ENCODE results near the gene DIDO1. TPM values are rescaled to one million over a fixed set of nuclear protein-coding genes. Genes with fewer than 3 reads are reported as not detected.
"Not testable (repeated sequence)": the region's sequence is repeated elsewhere in the genome, so short reads cannot be mapped to it uniquely, and the experiment has no call there.

DIDO1 gene
- total and polyA plus RNA-seq, 2 donors (not counting 1 experiment from before 2014, with no cell fraction given) = 57.6 to 124 TPM

- H3K27ac Mint-ChIP-seq = peak overlapping the region; percentile 94
- 83% methylated on average over 1 of the region's 7 CpGs for WGBS (ENCODE audit: insufficient coverage)
- Histone ChIP-seq H3K4me2 (replicated peaks; ENCODE audit: low read depth, low read length, poor library complexity, severe bottlenecking) (peak overlapping the region; percentile 93), H3K9me3 (ENCODE audit: control extremely low read depth in 1 of 3, control insufficient read depth in 2 of 3, insufficient read depth in 1 of 3, low read length in 2 of 3) (no peaks in the 10 kb centered on the region), H3K9ac (ENCODE audit: low read length) (peak overlapping the region; percentile 95), H3K27ac (ENCODE audit: low read length in 2 of 2) (peak overlapping the region in 1 of 2 donors; percentile 92), H2AFZ (ENCODE audit: insufficient read depth, low read depth, low read length, poor library complexity, severe bottlenecking) (no peak overlapping the region), H3K4me1 (ENCODE audit: control insufficient read depth in 2 of 2, insufficient read depth in 2 of 2, low read length in 2 of 2) (peaks cover 74 to 82% of the 10 kb centered on the region in 2 donors), H3K27me3 (replicated peaks in 1 of 4; ENCODE audit: control extremely low read depth in 1 of 4, control insufficient read depth in 3 of 4, insufficient read depth in 4 of 4, low read length in 3 of 4) (no peaks in the 10 kb centered on the region), H3K79me2 (ENCODE audit: control insufficient read depth, insufficient read depth, low read length) (peaks cover 97% of the 10 kb centered on the region), H3K36me3 (replicated peaks in 1 of 2; ENCODE audit: control extremely low read depth in 1 of 2, control insufficient read depth in 1 of 2, extremely low read depth in 1 of 2, insufficient read depth in 2 of 2, low read length in 1 of 2) (no peaks in the 10 kb centered on the region), H4K20me1 (ENCODE audit: control insufficient read depth, insufficient read depth, low read length, poor library complexity, severe bottlenecking) (peaks cover 80% of the 10 kb centered on the region), H3K4me3 (ENCODE audit: control extremely low read depth in 1 of 5, extremely low read depth in 1 of 5, insufficient read depth in 1 of 5, low read depth in 2 of 5, low read length in 4 of 5) (no peak overlapping the region)
- peak overlapping the region; percentile 88 for H3K4me3 Mint-ChIP-seq
- ATAC-seq (ENCODE audit: low read depth) = no peak
- POLR2A ChIA-PET = interaction anchor here (1.3 kb wide), 1 partner anchor 14 kb away, joined by 5 read pairs; the partner anchor contains the start of gene GID8
- CTCF ChIA-PET = no interaction called here
- intact Hi-C loops (cut with micrococcal nuclease) = no loop called here
- no peak for DNase-seq
- no peaks in the 10 kb centered on the region for H3K9me3 Mint-ChIP-seq (ENCODE audit: insufficient read depth)
- no peaks in the 10 kb centered on the region for H3K27me3 Mint-ChIP-seq
- H3K4me1 Mint-ChIP-seq = peaks cover 80% of the 10 kb centered on the region
- no peak for TF ChIP-seq EZH2 (IDR thresholded peaks at IDR 0.05; ENCODE audit: borderline replicate concordance, insufficient read depth, low read depth, low read length, poor library complexity, severe bottlenecking)
- no peak for TF ChIP-seq CTCF (IDR thresholded peaks at IDR 0.05)
Measured at GRCh38 chr20:62923669-62924441, 2.5 kb downstream of the DIDO1 start.

GRCh38 chr20:62923059-62923668, 3.1 kb downstream of the DIDO1 start:
- H3K4me2 ChIP-seq (replicated peaks; ENCODE audit: low read depth, low read length, poor library complexity, severe bottlenecking) = peak overlapping the region; percentile 93
- H3K4me3 Mint-ChIP-seq = peak overlapping the region; percentile 69
- DNase-seq; ATAC-seq (ENCODE audit: low read depth); intact Hi-C loops (cut with micrococcal nuclease); H3K36me3 ChIP-seq (replicated peaks in 1 of 2; ENCODE audit: control extremely low read depth in 1 of 2, control insufficient read depth in 1 of 2, extremely low read depth in 1 of 2, insufficient read depth in 2 of 2, low read length in 1 of 2); H3K9ac ChIP-seq (ENCODE audit: low read length); H3K9me3 ChIP-seq (ENCODE audit: control extremely low read depth in 1 of 3, control insufficient read depth in 2 of 3, insufficient read depth in 1 of 3, low read length in 2 of 3); H3K4me3 ChIP-seq (ENCODE audit: control extremely low read depth in 1 of 5, extremely low read depth in 1 of 5, insufficient read depth in 1 of 5, low read depth in 2 of 5, low read length in 4 of 5); H3K27me3 ChIP-seq (replicated peaks in 1 of 4; ENCODE audit: control extremely low read depth in 1 of 4, control insufficient read depth in 3 of 4, insufficient read depth in 4 of 4, low read length in 3 of 4); H3K27me3 Mint-ChIP-seq; H3K9me3 Mint-ChIP-seq (ENCODE audit: insufficient read depth); H2AFZ ChIP-seq (ENCODE audit: insufficient read depth, low read depth, low read length, poor library complexity, severe bottlenecking): not testable (repeated sequence)
- peaks cover 76 to 82% of the 10 kb centered on the region in 2 donors for H3K4me1 ChIP-seq (ENCODE audit: control insufficient read depth in 2 of 2, insufficient read depth in 2 of 2, low read length in 2 of 2)
- H3K79me2 ChIP-seq (ENCODE audit: control insufficient read depth, insufficient read depth, low read length) = peaks cover 97% of the 10 kb centered on the region
- H3K4me1 Mint-ChIP-seq = peaks cover 80% of the 10 kb centered on the region
- POLR2A ChIA-PET = interaction anchor here (1.3 kb wide), 1 partner anchor 14 kb away, joined by 5 read pairs; the partner anchor contains the start of gene GID8
- H4K20me1 ChIP-seq (ENCODE audit: control insufficient read depth, insufficient read depth, low read length, poor library complexity, severe bottlenecking) = peaks cover 87% of the 10 kb centered on the region
- peak overlapping the region in 1 of 2 donors; percentile 35 for H3K27ac ChIP-seq (ENCODE audit: low read length in 2 of 2)
- peak overlapping the region; percentile 15 for H3K27ac Mint-ChIP-seq
- CTCF ChIA-PET = interaction anchor here (1.1 kb wide), 1 partner anchor 86 kb away, joined by 3 read pairs; no protein-coding TSS in a partner anchor
- WGBS (ENCODE audit: insufficient coverage) = 89% methylated on average over 7 of the region's 17 CpGs

Measured in B cell (primary cell).